NCI-H526 (cell line): ENCODE data around the gene ETF1.
A peak's percentile ranks its signal among the peaks of the same experiment; 100 is the strongest.

Experiments
- DNase-seq, 2 experiments: peaks; one replicate each; lab custom pipeline; 2025; lab: John Stamatoyannopoulos, UW

Gene ETF1

GRCh38 chr5:138542956-138543729 lies at the start of gene ETF1:
Gene ETF1 (minus strand): TSS chr5:138543236. CDS start chr5:138542918, 318 bp downstream.
- DNase-seq = peak; percentile 98 to 100

DNA sequence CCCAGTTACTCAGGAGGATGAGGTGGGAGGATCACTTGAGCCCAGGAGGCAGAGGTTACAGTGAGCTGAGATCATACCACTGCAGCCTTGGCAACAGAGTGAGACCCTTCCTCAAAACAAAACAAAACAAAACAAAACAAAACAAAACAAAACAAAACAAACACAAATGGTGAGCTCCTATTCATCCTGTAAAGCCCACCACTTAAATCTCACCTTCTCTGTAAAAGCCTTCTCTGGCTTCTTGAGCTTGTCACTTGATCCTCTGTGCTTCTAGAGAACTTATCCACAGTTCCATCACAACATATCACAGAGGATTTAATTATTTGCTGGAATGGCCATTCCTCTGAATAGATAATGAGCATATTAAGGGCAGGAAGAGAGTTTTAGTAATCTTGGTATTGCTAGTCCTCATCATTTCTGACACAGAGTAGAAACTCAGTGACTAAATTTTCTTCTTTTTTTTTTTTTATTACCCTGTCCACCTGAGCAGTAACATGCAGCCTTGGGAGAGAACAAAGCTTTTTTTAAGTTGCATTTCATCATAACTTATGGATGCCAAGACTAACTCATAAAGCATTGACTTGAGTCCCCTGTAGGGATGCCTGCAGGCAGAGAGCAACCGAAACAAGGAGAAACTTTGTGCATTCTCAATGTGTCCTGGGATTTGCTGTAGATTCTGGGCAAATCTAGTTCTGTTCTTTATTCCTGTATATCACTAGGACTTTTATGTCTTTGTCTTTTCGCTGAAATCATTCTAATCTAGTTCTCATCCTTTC lies 45.2 kb upstream of the ETF1 start:
- no peak for DNase-seq

- DNase-seq = no peak
These were observed 42.1 kb upstream of the ETF1 start for GRCh38 chr5:138585157-138585556.

GRCh38 chr5:138583984-138584637 lies 41.1 kb upstream of the ETF1 start:
- DNase-seq = no peak

DNA sequence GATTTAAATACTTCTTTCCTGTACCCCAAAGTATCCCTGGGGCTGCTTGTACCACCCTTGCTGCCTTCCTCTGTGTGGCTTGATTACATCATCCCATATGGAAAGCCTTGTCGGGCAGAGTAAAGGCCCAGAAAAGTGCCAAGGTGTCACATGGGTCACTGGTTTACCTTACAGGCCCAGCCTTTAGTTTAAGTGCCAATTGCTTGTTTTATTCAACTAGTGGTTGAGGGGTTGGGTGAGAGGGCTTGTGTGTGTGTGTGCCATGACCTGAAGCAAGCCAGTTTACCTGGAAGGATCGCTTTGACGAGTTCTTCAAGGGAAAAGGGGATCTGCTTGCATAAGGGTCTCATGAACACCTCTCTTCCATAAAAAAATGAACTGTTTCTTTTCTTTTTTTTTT lies 39.9 kb upstream of the ETF1 start:
- DNase-seq = no peak

GRCh38 chr5:138580777-138581176 lies 37.7 kb upstream of the ETF1 start:
- DNase-seq = no peak

GRCh38 chr5:138580001-138580400 lies 37.0 kb upstream of the ETF1 start:
- no peak for DNase-seq

DNA sequence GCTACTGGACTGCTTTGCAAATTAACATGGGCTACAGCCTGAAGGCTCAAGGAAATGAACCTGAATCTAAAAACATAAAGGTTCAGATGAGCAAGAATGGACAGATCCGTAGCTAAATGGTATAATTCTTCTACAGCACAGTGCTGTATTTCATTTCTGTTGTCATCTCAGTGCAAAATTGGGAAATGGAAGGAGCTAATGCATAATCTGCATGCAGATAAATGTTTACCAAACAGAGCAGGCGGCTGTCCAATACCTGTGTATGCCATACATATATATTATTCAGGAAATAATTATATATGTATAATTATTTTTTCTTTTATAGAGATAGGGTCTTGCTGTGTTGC lies 36.5 kb upstream of the ETF1 start:
- no peak for DNase-seq

DNA sequence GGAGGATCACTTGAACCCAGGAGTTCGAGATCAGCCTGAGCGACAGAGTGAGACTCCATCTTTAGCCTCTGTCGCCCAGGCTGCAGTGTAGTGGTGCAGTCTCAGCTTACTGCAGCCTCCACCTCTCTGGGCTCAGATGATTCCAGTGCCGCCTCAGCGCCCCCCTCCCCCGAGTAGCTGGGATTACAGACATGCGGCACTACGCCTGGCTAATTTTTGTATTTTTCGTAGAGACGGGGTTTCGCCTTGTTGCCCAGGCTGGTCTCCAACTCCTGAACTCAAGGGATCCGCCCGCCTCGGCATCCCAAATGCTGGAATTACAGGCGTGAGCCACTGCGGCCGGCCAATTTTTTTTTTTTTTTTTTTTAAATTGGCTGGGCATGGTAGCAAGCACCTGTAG lies 34.4 kb upstream of the ETF1 start:
- no peak for DNase-seq

DNA sequence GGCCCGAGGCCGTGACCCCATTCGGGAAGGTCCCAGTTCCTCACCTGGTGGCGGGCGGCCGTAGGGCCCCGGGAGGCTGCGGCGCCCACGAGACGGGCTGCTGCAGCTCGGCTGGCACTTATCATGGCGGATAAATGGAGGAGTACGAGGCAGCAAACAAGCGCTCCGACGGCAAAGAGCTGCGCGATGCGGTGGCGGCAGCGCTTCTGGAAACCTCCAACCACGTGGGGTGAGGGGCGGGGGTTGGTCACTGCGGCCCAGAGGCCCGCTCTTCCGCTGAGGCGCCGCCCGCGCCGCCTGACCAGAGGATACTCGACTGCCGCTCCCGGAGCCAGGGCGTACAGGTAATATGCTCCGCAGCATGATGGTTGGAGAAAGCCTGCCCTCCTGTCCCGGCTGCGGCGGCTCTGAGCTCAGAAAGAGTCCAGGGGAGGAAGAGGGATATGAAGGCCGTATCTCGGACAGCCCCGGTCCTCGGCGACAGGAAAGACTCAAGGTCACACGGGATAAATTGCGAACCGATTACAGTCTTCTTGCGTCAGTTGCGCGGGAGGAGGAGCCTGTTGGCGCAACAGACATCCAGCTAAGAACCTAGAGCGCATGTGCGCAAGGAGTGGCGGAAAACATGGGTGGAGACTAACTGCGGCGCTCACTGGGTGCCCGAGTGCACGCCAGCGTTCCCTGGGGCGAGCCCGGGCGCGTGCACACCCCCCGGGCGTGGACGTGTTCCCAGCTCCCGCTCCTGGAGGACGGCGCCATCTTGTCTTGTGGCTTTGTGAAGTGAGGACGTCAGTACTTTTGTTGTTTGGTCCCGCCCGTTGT lies 32.4 kb upstream of the ETF1 start, which contains the start of gene HSPA9:
Gene HSPA9, minus strand, starts transcription at position 208 of the 822 bp plus-strand sequence. Its CDS starts 83 bp downstream, at position 125.
- DNase-seq = peak; percentile 98 to 99

GRCh38 chr5:138574744-138575193 lies 31.7 kb upstream of the ETF1 start:
- DNase-seq = no peak

DNA sequence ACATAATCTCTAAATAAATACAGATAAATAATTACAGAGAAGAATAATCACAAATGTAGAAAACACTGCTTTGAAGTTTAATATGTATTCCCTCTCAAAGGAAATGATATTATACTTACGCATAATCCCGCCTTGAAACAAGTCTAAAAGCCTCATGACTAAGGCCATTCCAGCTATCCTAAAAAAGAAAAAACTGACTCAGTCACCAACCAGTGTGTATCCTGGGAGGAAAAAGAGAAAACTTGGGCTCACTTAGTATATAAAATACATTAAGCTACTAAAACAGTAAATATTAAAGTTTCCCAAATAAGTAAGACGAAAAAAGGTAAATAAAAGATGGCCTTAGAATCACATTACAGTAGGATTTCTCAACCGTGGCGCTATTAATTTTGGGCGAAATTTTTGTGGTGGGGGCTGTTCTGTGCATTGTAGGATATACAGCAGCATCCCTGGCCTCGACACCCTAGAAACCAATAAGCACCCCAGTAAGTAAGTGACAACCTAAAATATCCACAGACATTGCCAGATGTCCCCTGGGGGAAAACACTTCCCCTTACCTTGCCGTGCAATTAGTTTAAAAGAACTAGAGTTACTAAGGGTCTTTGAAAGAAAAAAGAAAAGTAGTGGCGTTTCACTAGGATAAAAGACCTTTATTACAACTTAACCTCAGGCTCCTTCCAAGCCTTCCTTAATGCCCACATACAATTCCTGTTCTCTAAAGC lies 31.1 kb upstream of the ETF1 start:
- no peak for DNase-seq

GRCh38 chr5:138573223-138573622 lies 30.2 kb upstream of the ETF1 start:
- DNase-seq = no peak

DNA sequence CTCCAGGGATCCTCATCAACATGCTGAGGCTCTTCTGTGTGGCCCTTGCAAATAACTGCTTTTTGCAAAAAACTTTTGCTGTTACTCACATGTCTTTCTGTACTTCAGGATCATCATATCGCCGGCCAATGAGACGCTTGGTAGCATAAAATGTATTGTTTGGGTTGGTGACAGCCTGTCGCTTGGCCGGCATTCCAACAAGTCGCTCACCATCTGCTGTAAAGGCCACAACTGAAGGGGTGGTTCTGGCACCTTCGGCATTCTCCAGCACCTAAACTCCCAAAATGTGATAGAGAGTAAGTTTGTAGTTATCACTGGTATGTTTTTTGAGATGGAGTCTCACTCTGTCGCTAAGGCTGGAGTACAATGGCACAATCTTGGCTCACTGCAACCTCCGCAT lies 27.8 kb upstream of the ETF1 start:
- DNase-seq = no peak

- DNase-seq = no peak
These were observed 26.7 kb upstream of the ETF1 start for GRCh38 chr5:138569782-138570181.

DNA sequence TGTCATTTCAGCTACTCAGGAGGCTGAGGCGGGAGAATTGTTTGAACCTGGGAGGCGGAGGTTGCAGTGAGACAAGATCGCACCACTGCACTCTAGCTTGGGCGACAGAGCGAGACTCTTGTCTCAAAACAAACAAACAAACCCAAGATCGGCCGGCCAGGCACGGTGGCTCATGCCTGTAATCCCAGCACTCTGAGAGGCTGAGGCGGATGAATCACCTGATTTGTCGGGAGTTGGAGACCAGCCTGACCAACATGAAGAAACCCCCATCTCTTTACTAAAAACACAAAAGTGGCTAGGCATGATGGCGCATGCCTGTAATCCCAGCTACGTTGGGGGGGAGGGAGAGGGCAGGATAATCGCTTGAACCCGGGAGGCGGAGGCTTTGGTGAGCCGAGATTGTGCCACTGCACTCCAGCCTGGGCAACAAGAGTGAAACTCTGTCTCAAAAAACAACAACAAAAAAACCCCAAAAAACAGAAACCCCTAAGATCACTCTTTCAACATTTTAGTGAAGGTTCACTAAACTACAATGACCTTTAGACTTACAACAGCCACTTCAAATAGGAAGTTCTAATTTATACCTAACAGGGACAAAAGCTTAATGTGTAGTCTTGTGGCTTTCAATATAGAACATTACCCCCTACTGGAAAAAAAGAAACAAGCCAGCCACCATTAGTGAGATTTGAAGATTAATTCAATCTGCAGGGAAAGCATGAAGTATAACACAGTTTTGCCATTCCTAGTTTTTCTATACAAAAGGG lies 25.2 kb upstream of the ETF1 start:
- DNase-seq = no peak

GRCh38 chr5:138566792-138567191 lies 23.8 kb upstream of the ETF1 start:
- no peak for DNase-seq

- DNase-seq = no peak
These were observed 22.2 kb upstream of the ETF1 start for GRCh38 chr5:138565100-138565821.

DNA sequence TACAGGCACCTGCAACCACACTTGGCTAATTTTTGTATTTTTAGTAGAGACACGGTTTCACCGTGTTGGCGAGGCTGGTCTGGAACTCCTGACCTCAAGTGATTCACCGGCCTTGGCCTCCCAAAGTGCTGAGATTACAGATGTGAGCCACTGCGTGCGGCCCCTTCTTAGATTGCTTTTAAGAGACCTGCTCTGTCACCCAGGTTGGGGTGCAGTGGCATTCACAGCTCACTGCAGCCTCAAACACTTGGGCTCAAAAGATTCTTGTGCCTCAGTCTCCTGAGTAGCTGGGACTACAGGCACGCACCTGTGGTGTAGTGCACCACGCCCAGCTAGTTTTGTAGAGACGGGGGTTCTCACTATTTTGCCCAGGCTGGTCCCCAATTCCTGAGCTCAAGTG lies 21.2 kb upstream of the ETF1 start:
- DNase-seq = no peak
